GM23338 (cell line): ENCODE results near the gene P2RY8. TPM values are rescaled to one million over a fixed set of nuclear protein-coding genes. Genes with fewer than 3 reads are reported as not detected.

ENCODE experiments used
- ATAC-seq: fragments of 200-7000 bp; cut with Tn5 transposase; 3 replicates; pipeline ENCODE4 v1.9.1; 2020
- DNase-seq: peaks from one replicate; pipeline ENCODE4 v3.0.0-alpha.2; 2015; ENCODE audit warnings: low spot score
- H2AFZ ChIP-seq: fragments of 200-600 bp; sonication (generic); 2 replicates; pipeline ENCODE4 v1.8.0; 2016; ENCODE audit warnings: antibody characterized with exemption, mild to moderate bottlenecking, moderate library complexity
- H3F3A ChIP-seq: fragments of 200-600 bp; sonication (generic); replicated peaks from 2 replicates; pipeline ENCODE4 v1.8.0; 2017; ENCODE audit warnings: antibody characterized with exemption, mixed run types, low read depth
- H3K27ac ChIP-seq: fragments of 200-600 bp; sonication (generic); 2 replicates; pipeline ENCODE4 v1.6.1; 2016; ENCODE audit warnings: low read depth
- H3K27me3 ChIP-seq: fragments of 200-600 bp; sonication (generic); 2 replicates; pipeline ENCODE4 v1.8.0; 2016; ENCODE audit warnings: mild to moderate bottlenecking, mixed run types, moderate library complexity; ENCODE audit not compliant: insufficient read depth
- H3K36me3 ChIP-seq: fragments of 200-600 bp; sonication (generic); 2 replicates; pipeline ENCODE4 v1.8.0; 2016; ENCODE audit warnings: mild to moderate bottlenecking; ENCODE audit not compliant: insufficient read depth
- H3K4me1 ChIP-seq: fragments of 200-600 bp; sonication (generic); 2 replicates; pipeline ENCODE4 v1.8.0; 2016; ENCODE audit warnings: mild to moderate bottlenecking, moderate library complexity; ENCODE audit not compliant: insufficient read depth
- H3K4me2 ChIP-seq: fragments of 200-600 bp; sonication (generic); 2 replicates; pipeline ENCODE4 v1.7.1; 2017; ENCODE audit warnings: mixed run types
- H3K4me3 ChIP-seq: fragments of 200-600 bp; sonication (generic); 2 replicates; pipeline ENCODE4 v1.6.1; 2016; ENCODE audit warnings: mixed run types
- H3K79me2 ChIP-seq: fragments of 200-600 bp; sonication (generic); replicated peaks from 2 replicates; pipeline ENCODE4 v1.8.0; 2017; ENCODE audit warnings: mild to moderate bottlenecking; ENCODE audit not compliant: insufficient read depth
- H3K9me2 ChIP-seq: fragments of 200-600 bp; sonication (generic); 2 replicates; pipeline ENCODE4 v1.8.0; 2017; ENCODE audit not compliant: insufficient read depth
- H4K20me1 ChIP-seq: fragments of 200-600 bp; sonication (generic); replicated peaks from 2 replicates; pipeline ENCODE4 v1.8.0; 2017; ENCODE audit warnings: mild to moderate bottlenecking; ENCODE audit not compliant: insufficient read depth
- H3K27ac Mint-ChIP-seq: 2 replicates; pipeline ENCODE4 v1.8.0; 2020; ENCODE audit warnings: inconsistent platforms, mild to moderate bottlenecking, moderate library complexity, mixed read lengths
- H3K27me3 Mint-ChIP-seq: 3 replicates; pipeline ENCODE4 v1.8.0; 2022; ENCODE audit warnings: low read depth, mild to moderate bottlenecking, moderate library complexity, mixed read lengths, inconsistent platforms; ENCODE audit not compliant: insufficient read depth, poor library complexity
- H3K36me3 Mint-ChIP-seq: 3 replicates; pipeline ENCODE4 v1.8.0; 2021; ENCODE audit warnings: low read depth, mild to moderate bottlenecking, inconsistent platforms, moderate library complexity, mixed read lengths
- H3K4me1 Mint-ChIP-seq: 3 replicates; pipeline ENCODE4 v1.8.0; 2020; ENCODE audit warnings: mild to moderate bottlenecking, inconsistent platforms, mixed read lengths
- H3K4me3 Mint-ChIP-seq: 3 replicates; pipeline ENCODE4 v1.8.0; 2021; ENCODE audit warnings: moderate library complexity, mild to moderate bottlenecking, inconsistent platforms, mixed read lengths
- H3K9me3 Mint-ChIP-seq: 3 replicates; pipeline ENCODE4 v1.8.0; 2020; ENCODE audit warnings: moderate library complexity, mild to moderate bottlenecking, inconsistent platforms, mixed read lengths
- CREB1 ChIP-seq: fragments of 250-450 bp; sonication (Bioruptor Pico); IDR thresholded peaks from 2 replicates; pipeline ENCODE4 v1.5.0; 2020; ENCODE audit warnings: low read depth, mild to moderate bottlenecking, moderate library complexity
- EZH2 ChIP-seq: fragments of 200-600 bp; sonication (generic); IDR thresholded peaks from one replicate; pipeline ENCODE4 v1.8.0; 2017; ENCODE audit warnings: antibody characterized with exemption, mild to moderate bottlenecking, low read depth; ENCODE audit not compliant: unreplicated experiment
- EZH2phosphoT487 ChIP-seq: fragments of 200-600 bp; sonication (generic); IDR thresholded peaks from one replicate; pipeline ENCODE4 v1.8.1; 2018; ENCODE audit warnings: antibody characterized with exemption; ENCODE audit not compliant: unreplicated experiment
- JUNB ChIP-seq: IDR thresholded peaks from one replicate; pipeline ENCODE4 v1.6.1; 2016; ENCODE audit warnings: antibody characterized with exemption; ENCODE audit not compliant: unreplicated experiment
- NANOG ChIP-seq: IDR thresholded peaks from 2 replicates; pipeline ENCODE4 v1.6.1; 2016; ENCODE audit warnings: antibody characterized with exemption, borderline replicate concordance
- POLR2AphosphoS5 ChIP-seq: IDR thresholded peaks from 2 replicates; pipeline ENCODE4 v1.6.1; 2016; ENCODE audit warnings: antibody characterized with exemption, low read depth
- STAT1 ChIP-seq: IDR thresholded peaks from one replicate; pipeline ENCODE4 v1.6.1; 2016; ENCODE audit warnings: antibody characterized with exemption; ENCODE audit not compliant: unreplicated experiment
- ZNF114 ChIP-seq: fragments of 250-450 bp; sonication (Bioruptor Pico); IDR thresholded peaks from 2 replicates; pipeline ENCODE4 v1.5.0; 2020; ENCODE audit warnings: mild to moderate bottlenecking, moderate library complexity
- ZNF331 ChIP-seq: fragments of 250-450 bp; sonication (Bioruptor Pico); IDR thresholded peaks from 2 replicates; pipeline ENCODE4 v1.5.0; 2020; ENCODE audit warnings: low read depth, mild to moderate bottlenecking, moderate library complexity
- polyA plus RNA-seq: library from polyadenylated mRNA; unstranded; fragments of >200 nt; fragmentation: Nextera tagmentation; extraction: Ambion mirVana; gene quantifications from 2 replicates; pipeline ENCODE4 v1.2.1, GENCODE V29; 2016
- total RNA-seq: library from RNA; depleted of rRNA; stranded (reverse); fragments of >200 nt; shearing (Covaris generic); gene quantifications from 2 replicates; pipeline ENCODE4 v1.2.3, GENCODE V29; 2014
- TF ChIP-seq, protein P1 (sequence below): IDR thresholded peaks from one replicate; pipeline ENCODE4 v1.6.1; 2018; ENCODE audit warnings: antibody characterized with exemption; ENCODE audit not compliant: unreplicated experiment
- TF ChIP-seq, protein P2 (sequence below): IDR thresholded peaks from 2 replicates; pipeline ENCODE4 v1.6.1; 2016; ENCODE audit warnings: antibody characterized with exemption
- TF ChIP-seq, protein P3 (sequence below): fragments of 250-450 bp; sonication (Bioruptor Pico); IDR thresholded peaks from 2 replicates; pipeline ENCODE4 v1.5.0; 2020; ENCODE audit warnings: mild to moderate bottlenecking, moderate library complexity
- TF ChIP-seq, protein P4 (sequence below), 2 experiments: fragments of 200-600 bp in 1 of 2; sonication (generic) in 1 of 2; conservative IDR thresholded peaks; 2 replicates each; pipeline versions ENCODE4 v1.5.1 to v1.6.1; 2016 to 2017; ENCODE audit warnings: antibody characterized with exemption in 2 of 2, low read depth in 2 of 2, mild to moderate bottlenecking in 2 of 2, moderate library complexity in 1 of 2

P2RY8 gene
- total and polyA plus RNA-seq, 2 experiments from 2014 or later = 0.24 TPM; not detected in 1

DNA sequence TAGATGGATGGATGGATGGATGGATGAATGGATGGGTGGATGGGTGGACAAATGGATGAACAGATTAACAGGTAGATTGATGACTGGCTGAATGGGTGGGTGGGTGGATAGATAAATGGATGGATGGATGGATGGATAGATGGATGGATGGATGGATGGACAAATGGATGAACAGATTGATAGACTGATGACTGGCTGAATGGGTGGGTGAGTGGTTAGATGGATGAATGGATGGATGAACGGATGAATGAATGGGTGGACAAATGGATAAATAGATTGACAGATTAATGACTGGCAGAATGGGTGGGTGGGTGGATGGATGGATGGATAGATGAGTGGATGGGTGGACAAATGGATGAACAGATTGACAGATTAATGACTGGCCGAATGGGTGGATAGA, 40.9 kb upstream of the P2RY8 start:
- Mint-ChIP-seq H3K27me3 (no peaks in the 10 kb centered on the region), H3K4me3 (no peak overlapping the region)

More for the DNA sequence above, 40.9 kb upstream of the P2RY8 start:
- Histone ChIP-seq H3K36me3 (no peaks in the 10 kb centered on the region), H4K20me1 (no peaks in the 10 kb centered on the region), H3K27ac (no peak overlapping the region), H3K4me2 (no peak overlapping the region), H3K79me2 (no peaks in the 10 kb centered on the region), H3K27me3 (no peaks in the 10 kb centered on the region), H3K4me1 (no peaks in the 10 kb centered on the region), H3K4me3 (no peak overlapping the region), H3F3A (no peaks in the 10 kb centered on the region), H2AFZ (no peak overlapping the region), H3K9me2 (0 out of 2 replicates have a peak, but pooled peaks cover 13% of the 10 kb centered on the region)
- Mint-ChIP-seq H3K27ac (no peak overlapping the region), H3K36me3 (peaks cover 2% of the 10 kb centered on the region; the same call in 1 of the 3 replicates), H3K4me1 (no peaks in the 10 kb centered on the region), H3K9me3 (peaks cover 39% of the 10 kb centered on the region)
- ATAC-seq (no peak), DNase-seq (no peak)
- TF ChIP-seq, protein P1, sequence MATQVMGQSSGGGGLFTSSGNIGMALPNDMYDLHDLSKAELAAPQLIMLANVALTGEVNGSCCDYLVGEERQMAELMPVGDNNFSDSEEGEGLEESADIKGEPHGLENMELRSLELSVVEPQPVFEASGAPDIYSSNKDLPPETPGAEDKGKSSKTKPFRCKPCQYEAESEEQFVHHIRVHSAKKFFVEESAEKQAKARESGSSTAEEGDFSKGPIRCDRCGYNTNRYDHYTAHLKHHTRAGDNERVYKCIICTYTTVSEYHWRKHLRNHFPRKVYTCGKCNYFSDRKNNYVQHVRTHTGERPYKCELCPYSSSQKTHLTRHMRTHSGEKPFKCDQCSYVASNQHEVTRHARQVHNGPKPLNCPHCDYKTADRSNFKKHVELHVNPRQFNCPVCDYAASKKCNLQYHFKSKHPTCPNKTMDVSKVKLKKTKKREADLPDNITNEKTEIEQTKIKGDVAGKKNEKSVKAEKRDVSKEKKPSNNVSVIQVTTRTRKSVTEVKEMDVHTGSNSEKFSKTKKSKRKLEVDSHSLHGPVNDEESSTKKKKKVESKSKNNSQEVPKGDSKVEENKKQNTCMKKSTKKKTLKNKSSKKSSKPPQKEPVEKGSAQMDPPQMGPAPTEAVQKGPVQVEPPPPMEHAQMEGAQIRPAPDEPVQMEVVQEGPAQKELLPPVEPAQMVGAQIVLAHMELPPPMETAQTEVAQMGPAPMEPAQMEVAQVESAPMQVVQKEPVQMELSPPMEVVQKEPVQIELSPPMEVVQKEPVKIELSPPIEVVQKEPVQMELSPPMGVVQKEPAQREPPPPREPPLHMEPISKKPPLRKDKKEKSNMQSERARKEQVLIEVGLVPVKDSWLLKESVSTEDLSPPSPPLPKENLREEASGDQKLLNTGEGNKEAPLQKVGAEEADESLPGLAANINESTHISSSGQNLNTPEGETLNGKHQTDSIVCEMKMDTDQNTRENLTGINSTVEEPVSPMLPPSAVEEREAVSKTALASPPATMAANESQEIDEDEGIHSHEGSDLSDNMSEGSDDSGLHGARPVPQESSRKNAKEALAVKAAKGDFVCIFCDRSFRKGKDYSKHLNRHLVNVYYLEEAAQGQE = no peak
- no peak for TF ChIP-seq ZNF331
- TF ChIP-seq NANOG = no peak
- TF ChIP-seq, protein P2, sequence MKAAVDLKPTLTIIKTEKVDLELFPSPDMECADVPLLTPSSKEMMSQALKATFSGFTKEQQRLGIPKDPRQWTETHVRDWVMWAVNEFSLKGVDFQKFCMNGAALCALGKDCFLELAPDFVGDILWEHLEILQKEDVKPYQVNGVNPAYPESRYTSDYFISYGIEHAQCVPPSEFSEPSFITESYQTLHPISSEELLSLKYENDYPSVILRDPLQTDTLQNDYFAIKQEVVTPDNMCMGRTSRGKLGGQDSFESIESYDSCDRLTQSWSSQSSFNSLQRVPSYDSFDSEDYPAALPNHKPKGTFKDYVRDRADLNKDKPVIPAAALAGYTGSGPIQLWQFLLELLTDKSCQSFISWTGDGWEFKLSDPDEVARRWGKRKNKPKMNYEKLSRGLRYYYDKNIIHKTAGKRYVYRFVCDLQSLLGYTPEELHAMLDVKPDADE = no peak
- no peak for TF ChIP-seq EZH2phosphoT487
- no peak for TF ChIP-seq STAT1
- no peak for TF ChIP-seq ZNF114
- TF ChIP-seq, protein P3, sequence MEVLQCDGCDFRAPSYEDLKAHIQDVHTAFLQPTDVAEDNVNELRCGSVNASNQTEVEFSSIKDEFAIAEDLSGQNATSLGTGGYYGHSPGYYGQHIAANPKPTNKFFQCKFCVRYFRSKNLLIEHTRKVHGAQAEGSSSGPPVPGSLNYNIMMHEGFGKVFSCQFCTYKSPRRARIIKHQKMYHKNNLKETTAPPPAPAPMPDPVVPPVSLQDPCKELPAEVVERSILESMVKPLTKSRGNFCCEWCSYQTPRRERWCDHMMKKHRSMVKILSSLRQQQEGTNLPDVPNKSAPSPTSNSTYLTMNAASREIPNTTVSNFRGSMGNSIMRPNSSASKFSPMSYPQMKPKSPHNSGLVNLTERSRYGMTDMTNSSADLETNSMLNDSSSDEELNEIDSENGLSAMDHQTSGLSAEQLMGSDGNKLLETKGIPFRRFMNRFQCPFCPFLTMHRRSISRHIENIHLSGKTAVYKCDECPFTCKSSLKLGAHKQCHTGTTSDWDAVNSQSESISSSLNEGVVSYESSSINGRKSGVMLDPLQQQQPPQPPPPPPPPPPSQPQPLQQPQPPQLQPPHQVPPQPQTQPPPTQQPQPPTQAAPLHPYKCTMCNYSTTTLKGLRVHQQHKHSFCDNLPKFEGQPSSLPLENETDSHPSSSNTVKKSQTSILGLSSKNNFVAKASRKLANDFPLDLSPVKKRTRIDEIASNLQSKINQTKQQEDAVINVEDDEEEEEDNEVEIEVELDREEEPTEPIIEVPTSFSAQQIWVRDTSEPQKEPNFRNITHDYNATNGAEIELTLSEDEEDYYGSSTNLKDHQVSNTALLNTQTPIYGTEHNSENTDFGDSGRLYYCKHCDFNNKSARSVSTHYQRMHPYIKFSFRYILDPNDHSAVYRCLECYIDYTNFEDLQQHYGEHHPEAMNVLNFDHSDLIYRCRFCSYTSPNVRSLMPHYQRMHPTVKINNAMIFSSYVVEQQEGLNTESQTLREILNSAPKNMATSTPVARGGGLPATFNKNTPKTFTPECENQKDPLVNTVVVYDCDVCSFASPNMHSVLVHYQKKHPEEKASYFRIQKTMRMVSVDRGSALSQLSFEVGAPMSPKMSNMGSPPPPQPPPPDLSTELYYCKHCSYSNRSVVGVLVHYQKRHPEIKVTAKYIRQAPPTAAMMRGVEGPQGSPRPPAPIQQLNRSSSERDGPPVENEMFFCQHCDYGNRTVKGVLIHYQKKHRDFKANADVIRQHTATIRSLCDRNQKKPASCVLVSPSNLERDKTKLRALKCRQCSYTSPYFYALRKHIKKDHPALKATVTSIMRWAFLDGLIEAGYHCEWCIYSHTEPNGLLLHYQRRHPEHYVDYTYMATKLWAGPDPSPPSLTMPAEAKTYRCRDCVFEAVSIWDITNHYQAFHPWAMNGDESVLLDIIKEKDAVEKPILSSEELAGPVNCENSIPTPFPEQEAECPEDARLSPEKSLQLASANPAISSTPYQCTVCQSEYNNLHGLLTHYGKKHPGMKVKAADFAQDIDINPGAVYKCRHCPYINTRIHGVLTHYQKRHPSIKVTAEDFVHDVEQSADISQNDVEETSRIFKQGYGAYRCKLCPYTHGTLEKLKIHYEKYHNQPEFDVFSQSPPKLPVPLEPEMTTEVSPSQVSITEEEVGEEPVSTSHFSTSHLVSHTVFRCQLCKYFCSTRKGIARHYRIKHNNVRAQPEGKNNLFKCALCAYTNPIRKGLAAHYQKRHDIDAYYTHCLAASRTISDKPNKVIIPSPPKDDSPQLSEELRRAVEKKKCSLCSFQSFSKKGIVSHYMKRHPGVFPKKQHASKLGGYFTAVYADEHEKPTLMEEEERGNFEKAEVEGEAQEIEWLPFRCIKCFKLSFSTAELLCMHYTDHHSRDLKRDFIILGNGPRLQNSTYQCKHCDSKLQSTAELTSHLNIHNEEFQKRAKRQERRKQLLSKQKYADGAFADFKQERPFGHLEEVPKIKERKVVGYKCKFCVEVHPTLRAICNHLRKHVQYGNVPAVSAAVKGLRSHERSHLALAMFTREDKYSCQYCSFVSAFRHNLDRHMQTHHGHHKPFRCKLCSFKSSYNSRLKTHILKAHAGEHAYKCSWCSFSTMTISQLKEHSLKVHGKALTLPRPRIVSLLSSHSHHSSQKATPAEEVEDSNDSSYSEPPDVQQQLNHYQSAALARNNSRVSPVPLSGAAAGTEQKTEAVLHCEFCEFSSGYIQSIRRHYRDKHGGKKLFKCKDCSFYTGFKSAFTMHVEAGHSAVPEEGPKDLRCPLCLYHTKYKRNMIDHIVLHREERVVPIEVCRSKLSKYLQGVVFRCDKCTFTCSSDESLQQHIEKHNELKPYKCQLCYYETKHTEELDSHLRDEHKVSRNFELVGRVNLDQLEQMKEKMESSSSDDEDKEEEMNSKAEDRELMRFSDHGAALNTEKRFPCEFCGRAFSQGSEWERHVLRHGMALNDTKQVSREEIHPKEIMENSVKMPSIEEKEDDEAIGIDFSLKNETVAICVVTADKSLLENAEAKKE (CRISPR knock-in tag) = no peak
- no peak for TF ChIP-seq CREB1 (CRISPR knock-in tag)
- TF ChIP-seq JUNB = no peak
- TF ChIP-seq, protein P4, sequence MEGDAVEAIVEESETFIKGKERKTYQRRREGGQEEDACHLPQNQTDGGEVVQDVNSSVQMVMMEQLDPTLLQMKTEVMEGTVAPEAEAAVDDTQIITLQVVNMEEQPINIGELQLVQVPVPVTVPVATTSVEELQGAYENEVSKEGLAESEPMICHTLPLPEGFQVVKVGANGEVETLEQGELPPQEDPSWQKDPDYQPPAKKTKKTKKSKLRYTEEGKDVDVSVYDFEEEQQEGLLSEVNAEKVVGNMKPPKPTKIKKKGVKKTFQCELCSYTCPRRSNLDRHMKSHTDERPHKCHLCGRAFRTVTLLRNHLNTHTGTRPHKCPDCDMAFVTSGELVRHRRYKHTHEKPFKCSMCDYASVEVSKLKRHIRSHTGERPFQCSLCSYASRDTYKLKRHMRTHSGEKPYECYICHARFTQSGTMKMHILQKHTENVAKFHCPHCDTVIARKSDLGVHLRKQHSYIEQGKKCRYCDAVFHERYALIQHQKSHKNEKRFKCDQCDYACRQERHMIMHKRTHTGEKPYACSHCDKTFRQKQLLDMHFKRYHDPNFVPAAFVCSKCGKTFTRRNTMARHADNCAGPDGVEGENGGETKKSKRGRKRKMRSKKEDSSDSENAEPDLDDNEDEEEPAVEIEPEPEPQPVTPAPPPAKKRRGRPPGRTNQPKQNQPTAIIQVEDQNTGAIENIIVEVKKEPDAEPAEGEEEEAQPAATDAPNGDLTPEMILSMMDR (conservative IDR thresholded peaks at IDR 0.05; ENCODE audit: low read depth in 2 of 2) = no peak
- TF ChIP-seq EZH2 = no peak
- TF ChIP-seq POLR2AphosphoS5 = no peak
